Ovary (tissue), 3 donors: ENCODE measurements around the gene GPRIN2.
"Not testable (repeated sequence)": the region's sequence is repeated elsewhere in the genome, so short reads cannot be mapped to it uniquely, and the experiment has no call there.

ENCODE experiments used
- EP300 ChIP-seq: sonication (generic); formaldehyde crosslinking; IDR thresholded peaks from one replicate; pipeline ENCODE4 v1.6.1; 2017; ENCODE audit warnings: antibody characterized with exemption
- POLR2A ChIP-seq: fragments of 450-650 bp; IDR thresholded peaks from one replicate; pipeline ENCODE4 v1.6.1; 2017; ENCODE audit warnings: antibody characterized with exemption, mild to moderate bottlenecking, moderate library complexity
- TF ChIP-seq, protein P1 (sequence below), 3 donors: fragments of 450-650 bp in 2 of 3; fragments of 200-600 bp in 1 of 3; IDR thresholded peaks; one replicate each; pipeline versions ENCODE4 v1.5.1 to v1.8.0; 2016 to 2022; ENCODE audit warnings: antibody characterized with exemption in 3 of 3, mild to moderate bottlenecking in 1 of 3
- donor health status: DM: no; HTN: no; CAD: no.

DNA sequence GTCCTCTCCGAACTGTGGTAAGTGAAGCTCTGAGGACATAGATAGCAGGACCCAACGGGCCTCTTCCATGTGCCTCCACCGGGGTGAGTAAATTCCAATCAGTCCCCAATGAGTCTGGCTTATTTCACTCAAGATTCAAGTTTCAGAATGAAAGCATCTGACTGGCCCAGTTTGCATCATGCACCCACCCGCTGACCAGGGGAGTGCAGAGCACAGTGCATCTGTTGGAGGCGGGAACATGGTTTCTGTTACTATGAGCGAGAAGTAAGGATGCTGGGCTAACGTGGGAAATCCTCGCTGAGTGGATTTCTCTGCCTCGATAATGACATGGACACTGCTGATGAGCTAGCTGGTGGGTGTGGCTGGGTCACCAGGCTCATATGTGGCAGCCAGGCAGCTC, 10.7 kb upstream of the GPRIN2 start:
- TF ChIP-seq, protein P1, sequence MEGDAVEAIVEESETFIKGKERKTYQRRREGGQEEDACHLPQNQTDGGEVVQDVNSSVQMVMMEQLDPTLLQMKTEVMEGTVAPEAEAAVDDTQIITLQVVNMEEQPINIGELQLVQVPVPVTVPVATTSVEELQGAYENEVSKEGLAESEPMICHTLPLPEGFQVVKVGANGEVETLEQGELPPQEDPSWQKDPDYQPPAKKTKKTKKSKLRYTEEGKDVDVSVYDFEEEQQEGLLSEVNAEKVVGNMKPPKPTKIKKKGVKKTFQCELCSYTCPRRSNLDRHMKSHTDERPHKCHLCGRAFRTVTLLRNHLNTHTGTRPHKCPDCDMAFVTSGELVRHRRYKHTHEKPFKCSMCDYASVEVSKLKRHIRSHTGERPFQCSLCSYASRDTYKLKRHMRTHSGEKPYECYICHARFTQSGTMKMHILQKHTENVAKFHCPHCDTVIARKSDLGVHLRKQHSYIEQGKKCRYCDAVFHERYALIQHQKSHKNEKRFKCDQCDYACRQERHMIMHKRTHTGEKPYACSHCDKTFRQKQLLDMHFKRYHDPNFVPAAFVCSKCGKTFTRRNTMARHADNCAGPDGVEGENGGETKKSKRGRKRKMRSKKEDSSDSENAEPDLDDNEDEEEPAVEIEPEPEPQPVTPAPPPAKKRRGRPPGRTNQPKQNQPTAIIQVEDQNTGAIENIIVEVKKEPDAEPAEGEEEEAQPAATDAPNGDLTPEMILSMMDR (IDR thresholded peaks at IDR 0.05), result not testable (repeated sequence)
- TF ChIP-seq POLR2A, EP300: not testable (repeated sequence)
